ENCODE data around the gene HCFC1.

Gene HCFC1

DNA sequence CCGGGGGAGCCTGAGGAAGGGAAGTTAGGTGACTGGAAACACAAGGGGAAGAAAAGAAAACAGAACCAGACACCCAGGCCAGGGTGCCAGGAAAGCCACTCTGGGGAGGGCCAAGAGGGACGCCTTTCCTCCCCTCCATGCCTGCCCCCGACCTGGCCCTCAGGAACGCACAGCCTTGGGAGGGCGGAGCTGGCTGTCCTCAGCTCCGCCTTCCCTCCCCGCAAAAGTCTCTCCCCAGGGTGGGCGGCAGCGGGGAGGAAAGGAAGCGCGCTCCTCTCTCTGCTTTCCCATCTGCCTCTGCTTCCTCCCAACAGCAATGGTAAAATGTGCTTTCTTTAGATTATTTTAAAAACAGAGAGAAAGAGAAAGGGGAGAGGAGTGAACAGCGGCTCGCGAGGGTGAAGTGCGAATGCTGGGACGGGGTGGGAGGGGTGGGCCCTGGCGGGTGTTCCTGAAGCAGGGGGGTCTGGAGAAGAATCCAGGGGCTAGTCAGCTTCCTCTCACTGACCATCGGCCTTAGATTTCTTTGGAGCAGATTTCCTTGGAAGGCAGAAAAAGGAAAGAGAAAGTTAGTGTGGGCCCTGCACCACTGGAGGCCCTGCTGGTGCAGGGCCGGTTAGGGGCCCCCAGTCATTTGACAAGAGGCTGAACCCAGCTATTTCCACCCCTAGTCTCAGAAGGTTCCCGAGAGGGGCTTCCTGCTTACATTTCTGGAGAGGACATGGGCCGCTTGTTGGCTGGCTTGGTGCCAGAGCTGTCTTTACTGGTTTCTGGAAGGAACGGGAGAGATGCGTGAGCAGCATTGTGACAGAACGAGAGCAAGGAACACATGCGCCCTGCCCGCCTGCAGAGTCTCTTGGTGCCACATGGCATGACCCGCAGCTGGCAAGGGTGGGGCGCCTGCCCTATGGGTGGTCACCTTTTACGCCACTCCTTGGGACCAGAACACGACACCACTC lies 22.5 kb downstream of the HCFC1 start:
- CTCF ChIA-PET, result interaction anchor here (3.0 to 5.6 kb wide), 2 partner anchors 23 to 26 kb away, joined by 14 to 100 read pairs; partner anchors contain the start of gene ARHGAP4
- TF ChIP-seq ELF4 (IDR thresholded peaks at IDR 0.05) (no peak), L3MBTL2 (conservative IDR thresholded peaks at IDR 0.05) (no peak), ARNT (IDR thresholded peaks at IDR 0.05) (no peak), FOXA1 (IDR thresholded peaks at IDR 0.05) (no peak), SUZ12 (IDR thresholded peaks at IDR 0.05) (no peak), SP1 (IDR thresholded peaks at IDR 0.05) (no peak), CTBP1 (IDR thresholded peaks at IDR 0.05; ENCODE audit: borderline replicate concordance) (no peak), TARDBP (IDR thresholded peaks at IDR 0.05) (no peak), ZNF384 (IDR thresholded peaks at IDR 0.05) (no peak), BHLHE40 (IDR thresholded peaks at IDR 0.05; ENCODE audit: borderline replicate concordance) (no peak), FOXM1 (IDR thresholded peaks at IDR 0.05; ENCODE audit: borderline replicate concordance) (no peak)
- no peak for DNase-seq (ENCODE audit: extremely low spot score)
- POLR2A ChIA-PET, result interaction anchor here (1.1 to 7.1 kb wide), 2 partner anchors 22 to 24 kb away, joined by 3 to 65 read pairs; partner anchors contain the start of genes ARHGAP4 and TMEM187

DNA sequence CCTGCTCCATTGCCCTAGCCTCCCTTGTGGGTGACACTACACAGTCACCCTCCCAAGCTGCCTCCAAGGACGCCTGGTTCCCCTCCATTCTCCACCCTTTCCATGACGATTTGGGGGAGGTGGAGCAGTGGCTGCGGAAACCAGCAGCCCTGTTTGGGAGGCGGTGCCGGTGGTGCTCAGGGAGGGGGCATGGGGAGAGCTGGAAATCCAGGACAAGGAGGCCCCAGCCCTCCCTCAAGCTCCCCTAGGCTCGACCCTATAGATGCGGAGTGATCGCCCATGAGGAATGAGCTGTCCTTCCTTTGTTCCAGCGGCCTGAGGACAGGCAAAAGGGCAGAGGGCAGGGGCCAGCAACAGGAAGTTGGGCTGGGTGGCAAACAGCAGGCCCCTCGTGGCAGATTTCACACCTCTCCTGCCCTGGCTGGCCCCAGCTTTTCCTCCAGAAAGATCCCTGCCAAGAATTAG lies 23.6 kb downstream of the HCFC1 start:
- ChIA-PET POLR2A (interaction anchor here (1.1 to 7.1 kb wide), 2 partner anchors 20 to 23 kb away, joined by 6 to 65 read pairs; partner anchors contain the start of genes ARHGAP4 and HCFC1), CTCF (interaction anchor here (0.6 to 5.6 kb wide), 4 partner anchors 11 to 184 kb away, joined by 3 to 100 read pairs (median 15); partner anchors contain the start of genes ARHGAP4 and PLXNB3)
- TF ChIP-seq CTBP1 (IDR thresholded peaks at IDR 0.05; ENCODE audit: borderline replicate concordance), result no peak
- no peak for TF ChIP-seq L3MBTL2 (conservative IDR thresholded peaks at IDR 0.05)
- no peak for TF ChIP-seq FOXK2 (IDR thresholded peaks at IDR 0.05)
- no peak for TF ChIP-seq ZNF384 (IDR thresholded peaks at IDR 0.05)
- no peak for TF ChIP-seq NFRKB (IDR thresholded peaks at IDR 0.05)
- TF ChIP-seq HDGF (IDR thresholded peaks at IDR 0.05; ENCODE audit: borderline replicate concordance), result no peak
- TF ChIP-seq ELF4 (IDR thresholded peaks at IDR 0.05), result no peak
- TF ChIP-seq, protein P1, sequence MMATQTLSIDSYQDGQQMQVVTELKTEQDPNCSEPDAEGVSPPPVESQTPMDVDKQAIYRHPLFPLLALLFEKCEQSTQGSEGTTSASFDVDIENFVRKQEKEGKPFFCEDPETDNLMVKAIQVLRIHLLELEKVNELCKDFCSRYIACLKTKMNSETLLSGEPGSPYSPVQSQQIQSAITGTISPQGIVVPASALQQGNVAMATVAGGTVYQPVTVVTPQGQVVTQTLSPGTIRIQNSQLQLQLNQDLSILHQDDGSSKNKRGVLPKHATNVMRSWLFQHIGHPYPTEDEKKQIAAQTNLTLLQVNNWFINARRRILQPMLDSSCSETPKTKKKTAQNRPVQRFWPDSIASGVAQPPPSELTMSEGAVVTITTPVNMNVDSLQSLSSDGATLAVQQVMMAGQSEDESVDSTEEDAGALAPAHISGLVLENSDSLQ (IDR thresholded peaks at IDR 0.05), result no peak
- TF ChIP-seq BHLHE40 (IDR thresholded peaks at IDR 0.05; ENCODE audit: borderline replicate concordance), result no peak
- no peak for TF ChIP-seq FOXA1 (IDR thresholded peaks at IDR 0.05)
- TF ChIP-seq ARNT (IDR thresholded peaks at IDR 0.05), result no peak
- TF ChIP-seq SP1 (IDR thresholded peaks at IDR 0.05), result no peak
- no peak for TF ChIP-seq SUZ12 (IDR thresholded peaks at IDR 0.05)
- TF ChIP-seq FOXM1 (IDR thresholded peaks at IDR 0.05; ENCODE audit: borderline replicate concordance), result no peak
- no peak for TF ChIP-seq LEF1 (IDR thresholded peaks at IDR 0.05; ENCODE audit: borderline replicate concordance)
- TF ChIP-seq TARDBP (IDR thresholded peaks at IDR 0.05), result no peak
- DNase-seq (ENCODE audit: extremely low spot score), result no peak

DNA sequence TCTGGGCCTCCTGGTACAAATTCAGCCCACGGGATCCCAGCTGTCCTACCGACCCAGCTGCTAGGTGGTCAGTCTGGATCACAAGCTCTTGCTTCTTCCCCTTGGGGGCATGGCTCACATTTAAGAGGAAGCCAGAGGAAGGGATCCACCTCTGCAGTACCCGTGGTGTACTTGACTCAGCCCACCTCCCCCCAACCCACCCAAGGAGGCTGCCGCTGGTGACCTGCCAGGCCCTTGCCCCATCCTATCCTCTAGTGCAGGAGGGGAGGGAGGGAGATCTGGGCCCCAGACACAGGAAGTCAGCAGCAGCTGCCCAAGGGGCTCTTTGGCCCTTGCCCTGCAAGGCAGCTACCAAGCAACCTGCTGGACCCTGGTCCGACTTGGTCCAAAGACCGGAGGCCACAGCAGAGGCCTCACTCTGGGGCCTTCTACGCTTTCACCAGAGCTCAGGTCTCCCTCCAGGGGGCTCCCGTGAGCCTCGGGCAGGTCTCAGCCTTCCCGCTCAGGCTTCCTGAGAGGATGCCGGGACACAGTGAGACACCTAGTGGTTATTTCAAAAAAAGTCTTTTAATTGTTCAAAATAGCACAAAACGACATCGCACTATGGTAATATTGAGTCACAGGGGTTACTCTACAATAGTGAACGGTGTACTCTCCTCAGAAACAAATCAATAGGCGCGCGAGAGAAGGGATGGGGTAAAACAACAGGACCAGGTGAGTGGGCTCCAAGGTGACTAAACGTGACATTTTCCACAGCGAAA lies 24.4 kb downstream of the HCFC1 start:
- ChIA-PET CTCF (interaction anchor here (0.6 to 5.6 kb wide), 21 partner anchors 10 to 581 kb away, joined by 3 to 100 read pairs (median 5); partner anchors contain the start of genes ARHGAP4, HCFC1 and PLXNB3), POLR2A (interaction anchor here (0.6 to 7.1 kb wide), 6 partner anchors 14 to 181 kb away, joined by 3 to 65 read pairs (median 4); partner anchors contain the start of genes ARHGAP4, HCFC1, IDH3G and SSR4)

DNA sequence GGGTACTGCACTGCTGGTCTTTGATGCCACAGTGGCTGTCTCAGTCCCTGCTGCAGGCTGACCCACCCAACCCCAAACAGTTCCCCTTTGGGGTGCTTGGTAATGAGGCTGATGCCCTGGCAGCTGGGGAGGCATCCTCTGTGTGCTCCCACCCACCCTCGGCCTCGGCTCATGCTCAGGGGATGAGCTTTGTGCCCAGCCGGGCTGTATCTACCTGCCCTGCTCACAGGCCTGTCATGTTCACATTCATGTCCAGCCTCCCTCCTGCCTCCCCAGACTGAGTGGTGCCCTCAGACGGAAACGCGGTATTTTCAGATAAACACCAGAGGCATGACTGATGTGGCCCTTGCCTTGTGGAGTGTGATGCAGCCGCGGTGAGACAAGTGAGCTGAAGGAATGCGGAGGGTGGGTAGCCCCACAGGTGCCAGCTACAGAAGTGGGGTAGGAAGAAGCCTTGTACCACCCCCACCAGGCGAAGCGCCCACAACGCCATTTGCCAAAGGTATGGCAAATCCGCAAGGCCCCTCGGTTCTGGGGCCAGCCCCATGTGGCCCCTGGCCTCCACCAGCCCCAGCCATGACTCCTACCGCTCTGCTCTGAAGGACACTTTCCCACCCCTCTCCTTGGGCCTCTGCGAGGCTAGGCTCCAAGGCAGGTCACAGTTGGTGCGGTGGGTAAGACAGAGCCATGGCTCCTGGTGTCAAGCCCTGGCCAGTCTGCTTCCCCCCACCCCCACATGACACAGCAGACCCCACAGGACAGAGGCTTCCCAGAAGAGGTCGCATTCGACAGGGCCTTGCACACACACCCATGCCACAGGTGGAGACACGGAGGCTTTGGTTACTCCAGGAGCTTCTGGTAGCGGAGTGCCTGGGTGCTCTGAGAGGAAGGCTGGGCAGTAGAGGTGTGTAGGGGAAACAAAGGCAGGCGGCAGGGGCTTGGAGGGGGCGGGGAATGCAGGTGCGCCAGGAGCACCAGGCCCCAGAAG lies 25.4 kb downstream of the HCFC1 start:
- ChIA-PET CTCF (interaction anchor here (0.7 to 5.6 kb wide), 18 partner anchors 9 to 407 kb away, joined by 3 to 100 read pairs (median 6); partner anchors contain the start of genes ARHGAP4, HCFC1, NAA10 and PLXNB3), POLR2A (interaction anchor here (1.0 to 7.1 kb wide), 5 partner anchors 11 to 24 kb away, joined by 4 to 65 read pairs (median 5); partner anchors contain the start of genes ARHGAP4 and NAA10)
- TF ChIP-seq CTBP1 (IDR thresholded peaks at IDR 0.05; ENCODE audit: borderline replicate concordance) (no peak), BHLHE40 (IDR thresholded peaks at IDR 0.05; ENCODE audit: borderline replicate concordance) (no peak), LEF1 (IDR thresholded peaks at IDR 0.05; ENCODE audit: borderline replicate concordance) (no peak), SUZ12 (IDR thresholded peaks at IDR 0.05) (no peak), NFRKB (IDR thresholded peaks at IDR 0.05) (no peak), L3MBTL2 (conservative IDR thresholded peaks at IDR 0.05) (no peak), TARDBP (IDR thresholded peaks at IDR 0.05) (no peak), ELF4 (IDR thresholded peaks at IDR 0.05) (no peak), FOXK2 (IDR thresholded peaks at IDR 0.05) (no peak), HDGF (IDR thresholded peaks at IDR 0.05; ENCODE audit: borderline replicate concordance) (no peak), ARNT (IDR thresholded peaks at IDR 0.05) (no peak)
- TF ChIP-seq, protein P1 (IDR thresholded peaks at IDR 0.05), result no peak
- DNase-seq (ENCODE audit: extremely low spot score), result no peak

More for the DNA sequence above, 24.4 kb downstream of the HCFC1 start:
- peak; percentile 88 for DNase-seq (ENCODE audit: extremely low spot score)
- TF ChIP-seq TARDBP (IDR thresholded peaks at IDR 0.05) (no peak), FOXK2 (IDR thresholded peaks at IDR 0.05) (no peak), HDGF (IDR thresholded peaks at IDR 0.05; ENCODE audit: borderline replicate concordance) (peak; percentile 80; the same call in 1 of the 2 replicates), ZNF384 (IDR thresholded peaks at IDR 0.05) (no peak)
